Mesendoderm (in vitro differentiated cells): ENCODE measurements around the gene PARD3.

Source experiments
- DNase-seq: peaks from one replicate; pipeline ENCODE4 v3.0.0; 2013
- H2AK5ac ChIP-seq: 2 replicates; pipeline ENCODE4 v1.6.1; 2013; ENCODE audit warnings: low read length, inconsistent platforms
- H2BK120ac ChIP-seq: 2 replicates; pipeline ENCODE4 v1.6.1; 2013; ENCODE audit warnings: low read depth, mild to moderate bottlenecking, low read length, moderate library complexity, mixed read lengths
- H2BK15ac ChIP-seq: replicated peaks from 2 replicates; pipeline ENCODE4 v1.6.1; 2013; ENCODE audit warnings: low read depth, mild to moderate bottlenecking, moderate library complexity
- H2BK5ac ChIP-seq: 2 replicates; pipeline ENCODE4 v1.6.1; 2013; ENCODE audit warnings: low read length, inconsistent platforms
- H3K18ac ChIP-seq: 2 replicates; pipeline ENCODE4 v1.6.1; 2013; ENCODE audit warnings: mild to moderate bottlenecking, low read length, mixed read lengths
- H3K23ac ChIP-seq: one replicate; pipeline ENCODE4 v1.6.1; 2013; ENCODE audit warnings: low read length
- H3K27ac ChIP-seq: 2 replicates; pipeline ENCODE4 v1.5.1; 2013; ENCODE audit warnings: low read depth, mild to moderate bottlenecking, inconsistent platforms, low read length, moderate library complexity
- H3K27me3 ChIP-seq: 2 replicates; pipeline ENCODE4 v1.6.1; 2013; ENCODE audit warnings: low read length, control low read depth, mild to moderate bottlenecking, inconsistent platforms; ENCODE audit not compliant: insufficient read depth, poor library complexity
- H3K36me3 ChIP-seq: 2 replicates; pipeline ENCODE4 v1.6.1; 2013; ENCODE audit warnings: low read length, inconsistent platforms; ENCODE audit not compliant: control insufficient read depth, insufficient read depth
- H3K4ac ChIP-seq: one replicate; pipeline ENCODE4 v1.6.1; 2013; ENCODE audit warnings: low read depth, mild to moderate bottlenecking, low read length, moderate library complexity
- H3K4me1 ChIP-seq: 2 replicates; pipeline ENCODE4 v1.6.1; 2013; ENCODE audit warnings: low read depth, low read length, inconsistent platforms; ENCODE audit not compliant: control insufficient read depth
- H3K4me2 ChIP-seq: 2 replicates; pipeline ENCODE4 v1.6.1; 2013; ENCODE audit warnings: low read length
- H3K4me3 ChIP-seq: 2 replicates; pipeline ENCODE4 v1.5.1; 2013; ENCODE audit warnings: mild to moderate bottlenecking, low read length
- H3K56ac ChIP-seq: one replicate; pipeline ENCODE4 v1.6.1; 2013; ENCODE audit warnings: low read length
- H3K79me1 ChIP-seq: 2 replicates; pipeline ENCODE4 v1.6.1; 2013; ENCODE audit warnings: low read length, inconsistent platforms
- H3K79me2 ChIP-seq: 2 replicates; pipeline ENCODE4 v1.6.1; 2013; ENCODE audit warnings: mild to moderate bottlenecking, low read length; ENCODE audit not compliant: control insufficient read depth, insufficient read depth
- H3K9ac ChIP-seq: 2 replicates; pipeline ENCODE4 v1.6.1; 2013; ENCODE audit warnings: low read length, inconsistent platforms
- H4K5ac ChIP-seq: one replicate; pipeline ENCODE4 v1.6.1; 2013; ENCODE audit warnings: low read length
- H4K8ac ChIP-seq: one replicate; pipeline ENCODE4 v1.6.1; 2013; ENCODE audit warnings: low read depth, mild to moderate bottlenecking, control low read depth, low read length, moderate library complexity
- WGBS: extraction: QIAGEN DNeasy Blood & Tissue Kit; methylation state at CpG from one replicate; pipeline ENCODE4 v1.1.7; 2013; ENCODE audit warnings: low lambda C conversion rate, missing lambda C conversion rate; ENCODE audit not compliant: insufficient coverage; ENCODE audit errors: extremely low coverage; 5-methylcytosine and 5-hydroxymethylcytosine counted together

The PARD3 gene

DNA sequence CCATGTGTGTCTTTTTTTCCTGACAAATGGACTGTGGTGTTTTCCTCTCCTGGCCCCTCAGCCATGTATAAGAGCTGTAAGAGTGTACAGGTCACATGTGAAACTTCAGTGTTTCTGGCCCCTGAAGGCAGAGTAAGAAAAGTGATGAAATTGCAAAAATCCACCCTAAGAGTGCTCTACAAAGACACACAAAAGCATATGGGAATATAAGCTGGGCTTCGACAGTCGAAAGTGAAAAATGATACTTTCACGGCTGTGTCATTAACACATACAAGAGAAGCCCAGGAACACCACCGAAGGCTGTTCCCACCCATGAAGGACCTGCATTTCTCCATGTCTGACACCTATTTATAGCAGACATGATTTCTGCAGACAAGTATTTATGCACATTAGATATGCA lies 192.2 kb downstream of the PARD3 start:
- no peaks in the 10 kb centered on the region for H3K27me3 ChIP-seq
- H3K23ac ChIP-seq, result no peak overlapping the region
- peak overlapping the region; percentile 69 for H3K56ac ChIP-seq
- peak; percentile 66 for DNase-seq
- H3K79me1 ChIP-seq, result peaks cover 23% of the 10 kb centered on the region
- H2BK5ac ChIP-seq, result peak overlapping the region; percentile 55
- no peak overlapping the region for H2BK120ac ChIP-seq
- H2BK15ac ChIP-seq, result no peak overlapping the region
- H3K9ac ChIP-seq, result peak overlapping the region; percentile 22
- H3K4ac ChIP-seq, result no peak overlapping the region
- H3K79me2 ChIP-seq, result peaks cover 16% of the 10 kb centered on the region
- no peak overlapping the region for H2AK5ac ChIP-seq
- H3K18ac ChIP-seq, result peak overlapping the region; percentile 20
- no peaks in the 10 kb centered on the region for H3K36me3 ChIP-seq
- no peak overlapping the region for H3K4me3 ChIP-seq
- peaks cover 15% of the 10 kb centered on the region for H3K4me1 ChIP-seq
- H3K27ac ChIP-seq, result peak overlapping the region; percentile 42
- H3K4me2 ChIP-seq, result peak overlapping the region; percentile 9
- WGBS, result no CpG with 5 or more reads among the region's 4 CpGs
- H4K8ac ChIP-seq, result no peak overlapping the region
- no peak overlapping the region for H4K5ac ChIP-seq

GRCh38 chr10:34618611-34619010 lies 196.5 kb downstream of the PARD3 start:
- no CpG with 5 or more reads among the region's 2 CpGs for WGBS
- Histone ChIP-seq H3K79me1 (peaks cover 10% of the 10 kb centered on the region), H4K5ac (no peak overlapping the region)

DNA sequence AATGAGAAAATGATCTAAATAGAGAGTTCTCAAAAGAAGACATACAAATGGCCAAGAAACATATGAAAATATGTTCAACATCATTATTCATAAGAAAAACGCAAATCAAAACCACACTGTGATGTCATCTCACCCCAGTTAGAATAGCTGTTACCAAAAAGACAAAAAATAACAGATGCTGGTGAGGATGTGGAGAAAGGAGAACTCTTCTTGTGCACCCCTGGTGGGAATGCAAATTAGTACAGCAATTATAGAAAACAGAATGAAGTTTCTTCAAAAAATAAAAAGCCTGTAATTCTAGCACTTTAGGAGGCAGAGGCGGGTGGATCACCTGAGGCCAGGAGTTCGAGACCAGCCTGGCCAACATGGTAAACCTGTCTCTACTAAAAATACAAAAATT lies 199.3 kb downstream of the PARD3 start:
- H3K4me3 ChIP-seq, result no peak overlapping the region
- H3K23ac ChIP-seq, result no peak overlapping the region
- H3K36me3 ChIP-seq, result no peaks in the 10 kb centered on the region
- H3K79me2 ChIP-seq, result peaks cover 11% of the 10 kb centered on the region
- no peak overlapping the region for H3K9ac ChIP-seq
- no peak overlapping the region for H2BK120ac ChIP-seq
- no peaks in the 10 kb centered on the region for H3K27me3 ChIP-seq
- no peak overlapping the region for H3K56ac ChIP-seq
- no peak overlapping the region for H4K8ac ChIP-seq
- H3K18ac ChIP-seq, result no peak overlapping the region
- WGBS, result no CpG with 5 or more reads among the region's 3 CpGs
- H2BK15ac ChIP-seq, result no peak overlapping the region
- no peak overlapping the region for H3K27ac ChIP-seq
- H3K79me1 ChIP-seq, result peaks cover 9% of the 10 kb centered on the region
- peaks cover 7% of the 10 kb centered on the region for H3K4me1 ChIP-seq
- H2BK5ac ChIP-seq, result no peak overlapping the region
- H2AK5ac ChIP-seq, result no peak overlapping the region
- no peak overlapping the region for H3K4ac ChIP-seq
- H3K4me2 ChIP-seq, result no peak overlapping the region
- no peak for DNase-seq
- no peak overlapping the region for H4K5ac ChIP-seq

More at GRCh38 chr10:34618611-34619010, 196.5 kb downstream of the PARD3 start:
- H2BK5ac ChIP-seq, result no peak overlapping the region
- H3K79me2 ChIP-seq, result peaks cover 12% of the 10 kb centered on the region
- no peak overlapping the region for H3K4me2 ChIP-seq
- H3K4me3 ChIP-seq, result no peak overlapping the region
- no peak overlapping the region for H3K4ac ChIP-seq
- H3K27me3 ChIP-seq, result no peaks in the 10 kb centered on the region
- H2BK120ac ChIP-seq, result no peak overlapping the region
- DNase-seq, result peak; percentile 19
- H3K18ac ChIP-seq, result no peak overlapping the region
- H3K9ac ChIP-seq, result no peak overlapping the region
- no peak overlapping the region for H3K27ac ChIP-seq
- no peak overlapping the region for H2AK5ac ChIP-seq
- H2BK15ac ChIP-seq, result no peak overlapping the region
- no peak overlapping the region for H3K56ac ChIP-seq
- H3K36me3 ChIP-seq, result no peaks in the 10 kb centered on the region
- peaks cover 15% of the 10 kb centered on the region for H3K4me1 ChIP-seq
- no peak overlapping the region for H4K8ac ChIP-seq
- no peak overlapping the region for H3K23ac ChIP-seq

DNA sequence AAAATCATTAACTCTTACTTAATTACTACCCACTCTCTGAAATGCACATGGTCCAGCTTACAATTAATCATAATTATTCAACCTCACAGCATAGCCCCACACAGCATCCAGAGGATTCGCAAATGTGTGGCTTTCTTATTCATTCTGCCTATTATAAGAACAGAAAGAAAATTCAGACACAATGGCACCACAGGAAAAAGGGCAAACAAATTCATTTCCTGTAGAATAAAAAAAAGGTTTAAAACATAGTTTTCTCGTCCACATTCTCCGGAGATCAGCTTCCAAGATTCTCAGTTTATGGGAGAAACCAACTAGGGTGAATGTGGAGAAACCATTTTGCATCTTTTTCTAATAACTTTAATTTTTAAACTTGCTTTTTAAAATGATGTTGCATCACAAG lies 201.6 kb downstream of the PARD3 start:
- WGBS, result no CpG with 5 or more reads among the region's 3 CpGs
- H3K4me1 ChIP-seq, result no peaks in the 10 kb centered on the region

GRCh38 chr10:34612938-34613337 lies 202.2 kb downstream of the PARD3 start:
- Histone ChIP-seq H2AK5ac (no peak overlapping the region), H3K4me3 (no peak overlapping the region), H4K5ac (no peak overlapping the region), H3K27me3 (no peaks in the 10 kb centered on the region), H3K4me2 (no peak overlapping the region), H3K23ac (no peak overlapping the region), H3K79me2 (peaks cover 4% of the 10 kb centered on the region), H4K8ac (no peak overlapping the region), H3K4ac (no peak overlapping the region), H3K79me1 (peaks cover 5% of the 10 kb centered on the region), H3K4me1 (no peaks in the 10 kb centered on the region), H2BK15ac (no peak overlapping the region), H3K9ac (no peak overlapping the region), H2BK5ac (no peak overlapping the region), H3K56ac (no peak overlapping the region), H2BK120ac (no peak overlapping the region), H3K18ac (no peak overlapping the region), H3K27ac (no peak overlapping the region), H3K36me3 (no peaks in the 10 kb centered on the region)
- no peak for DNase-seq
- WGBS, result no CpG with 5 or more reads among the region's 1 CpG

More for the DNA sequence above, 201.6 kb downstream of the PARD3 start:
- DNase-seq, result no peak
- Histone ChIP-seq H2BK5ac (no peak overlapping the region), H2BK15ac (no peak overlapping the region), H3K4me2 (no peak overlapping the region), H3K18ac (no peak overlapping the region), H3K27me3 (no peaks in the 10 kb centered on the region), H3K36me3 (no peaks in the 10 kb centered on the region), H3K4ac (no peak overlapping the region), H3K9ac (no peak overlapping the region), H4K8ac (no peak overlapping the region), H3K79me1 (peaks cover 5% of the 10 kb centered on the region), H2BK120ac (no peak overlapping the region), H2AK5ac (no peak overlapping the region), H3K56ac (no peak overlapping the region), H3K79me2 (peaks cover 4% of the 10 kb centered on the region), H4K5ac (no peak overlapping the region), H3K23ac (no peak overlapping the region), H3K4me3 (no peak overlapping the region), H3K27ac (no peak overlapping the region)

GRCh38 chr10:34612446-34612845 lies 202.7 kb downstream of the PARD3 start:
- Histone ChIP-seq H3K79me1 (peaks cover 5% of the 10 kb centered on the region), H2AK5ac (no peak overlapping the region), H3K4me3 (no peak overlapping the region), H3K9ac (no peak overlapping the region), H2BK15ac (no peak overlapping the region), H3K4me2 (no peak overlapping the region), H2BK5ac (no peak overlapping the region), H4K5ac (no peak overlapping the region), H2BK120ac (no peak overlapping the region), H3K56ac (no peak overlapping the region), H3K23ac (no peak overlapping the region), H3K4ac (no peak overlapping the region), H3K79me2 (peaks cover 4% of the 10 kb centered on the region), H4K8ac (no peak overlapping the region), H3K27ac (no peak overlapping the region), H3K18ac (no peak overlapping the region), H3K36me3 (no peaks in the 10 kb centered on the region), H3K27me3 (no peaks in the 10 kb centered on the region), H3K4me1 (no peaks in the 10 kb centered on the region)
- DNase-seq, result no peak
- WGBS, result no CpG with 5 or more reads among the region's 3 CpGs
